ENCODE measurements around the gene DIAPH1.

DNA sequence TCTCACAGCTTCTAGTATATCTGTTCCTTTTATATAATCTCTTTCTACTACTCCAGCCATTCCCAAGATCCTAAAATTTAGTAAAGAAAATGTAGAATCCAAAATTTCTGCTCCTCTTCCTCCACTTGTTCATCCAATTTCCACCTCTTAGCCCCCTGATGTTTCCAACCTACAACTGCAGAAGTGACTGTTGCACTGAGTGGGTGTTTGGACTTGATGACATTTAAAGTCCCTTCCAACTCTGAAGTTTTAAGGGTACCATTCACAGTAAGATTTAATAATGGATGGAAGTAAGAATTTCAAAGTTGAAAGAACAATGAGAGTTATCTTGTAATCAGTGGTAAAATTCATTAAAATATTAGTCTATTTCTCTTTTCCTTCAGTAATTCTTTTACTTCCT, 5.5 kb downstream of the DIAPH1 start:
- TF ChIP-seq, protein P1, sequence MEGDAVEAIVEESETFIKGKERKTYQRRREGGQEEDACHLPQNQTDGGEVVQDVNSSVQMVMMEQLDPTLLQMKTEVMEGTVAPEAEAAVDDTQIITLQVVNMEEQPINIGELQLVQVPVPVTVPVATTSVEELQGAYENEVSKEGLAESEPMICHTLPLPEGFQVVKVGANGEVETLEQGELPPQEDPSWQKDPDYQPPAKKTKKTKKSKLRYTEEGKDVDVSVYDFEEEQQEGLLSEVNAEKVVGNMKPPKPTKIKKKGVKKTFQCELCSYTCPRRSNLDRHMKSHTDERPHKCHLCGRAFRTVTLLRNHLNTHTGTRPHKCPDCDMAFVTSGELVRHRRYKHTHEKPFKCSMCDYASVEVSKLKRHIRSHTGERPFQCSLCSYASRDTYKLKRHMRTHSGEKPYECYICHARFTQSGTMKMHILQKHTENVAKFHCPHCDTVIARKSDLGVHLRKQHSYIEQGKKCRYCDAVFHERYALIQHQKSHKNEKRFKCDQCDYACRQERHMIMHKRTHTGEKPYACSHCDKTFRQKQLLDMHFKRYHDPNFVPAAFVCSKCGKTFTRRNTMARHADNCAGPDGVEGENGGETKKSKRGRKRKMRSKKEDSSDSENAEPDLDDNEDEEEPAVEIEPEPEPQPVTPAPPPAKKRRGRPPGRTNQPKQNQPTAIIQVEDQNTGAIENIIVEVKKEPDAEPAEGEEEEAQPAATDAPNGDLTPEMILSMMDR (IDR thresholded peaks at IDR 0.05; ENCODE audit: low read depth, low read length, poor library complexity, severe bottlenecking) = no peak
- TF ChIP-seq EZH2phosphoT487 (IDR thresholded peaks at IDR 0.05; ENCODE audit: borderline replicate concordance, low read length) = no peak

All from DOHH2 (cell line).